K562 (cell line): ENCODE data around the gene LIAS.

Experiments
- GABPA ChIP-seq: fragments of 200-800 bp; sonication (Bioruptor generic); conservative IDR thresholded peaks from 2 replicates; pipeline ENCODE4 v1.6.1; 2016; ENCODE audit warnings: low read depth, missing genetic modification characterization, missing compliant biosample characterization
- HIVEP1 ChIP-seq: fragments of 250-450 bp; sonication (Bioruptor Pico); IDR thresholded peaks from 2 replicates; pipeline ENCODE4 v1.4.0; 2020; ENCODE audit warnings: mild to moderate bottlenecking
- SRF ChIP-seq, 2 experiments: fragments of 250-450, 450-650 bp in 1 of 2; sonication (Bioruptor Pico) in 1 of 2; sonication (generic) in 1 of 2; formaldehyde crosslinking; IDR thresholded peaks; 2 replicates each; pipeline versions ENCODE4 v1.5.0 to v1.5.1; 2020 to 2022; ENCODE audit warnings: mild to moderate bottlenecking in 1 of 2, missing genetic modification reagents in 1 of 2
- ZNF175 ChIP-seq: fragments of 200-800 bp; sonication (Bioruptor generic); IDR thresholded peaks from 2 replicates; pipeline ENCODE4 v1.6.1; 2016; ENCODE audit warnings: low read depth, mild to moderate bottlenecking, missing genetic modification characterization, missing compliant biosample characterization
- ZNF311 ChIP-seq: fragments of 250-450 bp; sonication (Bioruptor Pico); IDR thresholded peaks from 2 replicates; pipeline ENCODE4 v1.4.0; 2020; ENCODE audit warnings: mild to moderate bottlenecking, moderate library complexity

GRCh38 chr4:39450618-39451017 lies 8.2 kb upstream of the LIAS start:
- TF ChIP-seq HIVEP1 (CRISPR knock-in tag) (no peak), ZNF175 (CRISPR knock-in tag) (no peak), GABPA (no peak), ZNF311 (CRISPR knock-in tag) (no peak), SRF (CRISPR knock-in tag; IDR thresholded peaks at IDR 0.05) (no peak)
